NAMALWA (cell line): ENCODE data around the gene PRX.
"Not testable (repeated sequence)": the region's sequence is repeated elsewhere in the genome, so short reads cannot be mapped to it uniquely, and the experiment has no call there.

Experiments
- DNase-seq: peaks from one replicate; pipeline ENCODE4 v3.0.0-alpha.2; 2015; ENCODE audit warnings: low spot score

Gene PRX, protein sequence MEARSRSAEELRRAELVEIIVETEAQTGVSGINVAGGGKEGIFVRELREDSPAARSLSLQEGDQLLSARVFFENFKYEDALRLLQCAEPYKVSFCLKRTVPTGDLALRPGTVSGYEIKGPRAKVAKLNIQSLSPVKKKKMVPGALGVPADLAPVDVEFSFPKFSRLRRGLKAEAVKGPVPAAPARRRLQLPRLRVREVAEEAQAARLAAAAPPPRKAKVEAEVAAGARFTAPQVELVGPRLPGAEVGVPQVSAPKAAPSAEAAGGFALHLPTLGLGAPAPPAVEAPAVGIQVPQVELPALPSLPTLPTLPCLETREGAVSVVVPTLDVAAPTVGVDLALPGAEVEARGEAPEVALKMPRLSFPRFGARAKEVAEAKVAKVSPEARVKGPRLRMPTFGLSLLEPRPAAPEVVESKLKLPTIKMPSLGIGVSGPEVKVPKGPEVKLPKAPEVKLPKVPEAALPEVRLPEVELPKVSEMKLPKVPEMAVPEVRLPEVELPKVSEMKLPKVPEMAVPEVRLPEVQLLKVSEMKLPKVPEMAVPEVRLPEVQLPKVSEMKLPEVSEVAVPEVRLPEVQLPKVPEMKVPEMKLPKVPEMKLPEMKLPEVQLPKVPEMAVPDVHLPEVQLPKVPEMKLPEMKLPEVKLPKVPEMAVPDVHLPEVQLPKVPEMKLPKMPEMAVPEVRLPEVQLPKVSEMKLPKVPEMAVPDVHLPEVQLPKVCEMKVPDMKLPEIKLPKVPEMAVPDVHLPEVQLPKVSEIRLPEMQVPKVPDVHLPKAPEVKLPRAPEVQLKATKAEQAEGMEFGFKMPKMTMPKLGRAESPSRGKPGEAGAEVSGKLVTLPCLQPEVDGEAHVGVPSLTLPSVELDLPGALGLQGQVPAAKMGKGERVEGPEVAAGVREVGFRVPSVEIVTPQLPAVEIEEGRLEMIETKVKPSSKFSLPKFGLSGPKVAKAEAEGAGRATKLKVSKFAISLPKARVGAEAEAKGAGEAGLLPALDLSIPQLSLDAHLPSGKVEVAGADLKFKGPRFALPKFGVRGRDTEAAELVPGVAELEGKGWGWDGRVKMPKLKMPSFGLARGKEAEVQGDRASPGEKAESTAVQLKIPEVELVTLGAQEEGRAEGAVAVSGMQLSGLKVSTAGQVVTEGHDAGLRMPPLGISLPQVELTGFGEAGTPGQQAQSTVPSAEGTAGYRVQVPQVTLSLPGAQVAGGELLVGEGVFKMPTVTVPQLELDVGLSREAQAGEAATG (N-terminal part only)

DNA sequence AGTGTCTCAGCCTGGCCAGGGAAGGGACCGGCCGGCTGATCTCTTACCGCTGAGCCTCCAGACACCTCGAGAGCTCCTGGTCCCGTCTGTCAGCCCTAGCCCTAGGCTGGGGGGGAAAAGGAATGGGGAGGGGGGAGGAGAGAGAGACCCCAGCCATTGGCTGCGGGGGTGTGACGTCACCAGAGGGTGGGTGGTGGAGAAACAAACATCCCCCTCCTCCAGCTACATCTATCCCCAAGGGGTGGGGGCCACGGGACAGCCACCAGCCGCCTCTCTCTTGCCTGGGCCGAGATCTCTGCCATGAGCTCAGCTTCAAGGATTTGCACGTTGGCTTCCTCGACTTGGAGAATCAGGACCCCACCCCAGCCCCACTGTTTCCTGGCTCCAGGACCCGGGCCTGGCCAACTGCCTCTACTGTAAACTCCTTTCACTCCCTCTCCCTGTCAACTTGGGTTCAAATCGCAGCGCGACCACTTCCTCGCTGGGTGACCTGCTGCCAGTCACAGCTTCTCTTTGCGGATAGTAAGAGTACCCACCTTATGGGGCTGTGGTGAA lies at the start of gene PRX:
Gene PRX, minus strand, starts transcription at position 88 of the 555 bp plus-strand sequence. CDS start 5,446 bp downstream, outside the sequence.
- DNase-seq: no peak

DNA sequence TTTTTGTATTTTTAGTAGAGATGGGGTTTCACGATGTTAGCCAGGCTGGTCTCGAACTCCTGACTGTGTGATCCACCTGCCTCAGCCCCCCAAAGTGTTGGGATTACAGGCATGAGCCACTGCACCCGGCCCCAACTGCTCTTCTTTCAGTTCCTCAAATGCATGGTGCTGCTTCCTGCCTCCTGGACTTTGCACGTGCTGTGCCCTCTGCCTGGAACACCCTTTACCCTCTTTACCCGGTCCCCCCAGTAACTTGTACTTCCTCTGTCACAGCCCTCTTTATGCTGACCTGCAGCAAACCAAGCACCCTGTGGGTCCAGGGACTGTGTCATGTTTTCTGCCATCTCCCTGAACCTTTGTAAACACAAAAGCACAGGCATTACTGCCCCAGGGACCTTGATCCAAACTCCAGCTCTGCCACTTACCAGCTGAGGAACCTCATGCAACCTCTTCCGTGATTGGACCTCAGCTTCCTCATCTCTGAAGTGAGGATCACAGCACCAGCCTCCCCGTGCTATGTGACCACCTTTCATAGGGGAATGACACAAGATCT lies 48.6 kb upstream of the PRX start:
- peak; percentile 73 for DNase-seq

DNA sequence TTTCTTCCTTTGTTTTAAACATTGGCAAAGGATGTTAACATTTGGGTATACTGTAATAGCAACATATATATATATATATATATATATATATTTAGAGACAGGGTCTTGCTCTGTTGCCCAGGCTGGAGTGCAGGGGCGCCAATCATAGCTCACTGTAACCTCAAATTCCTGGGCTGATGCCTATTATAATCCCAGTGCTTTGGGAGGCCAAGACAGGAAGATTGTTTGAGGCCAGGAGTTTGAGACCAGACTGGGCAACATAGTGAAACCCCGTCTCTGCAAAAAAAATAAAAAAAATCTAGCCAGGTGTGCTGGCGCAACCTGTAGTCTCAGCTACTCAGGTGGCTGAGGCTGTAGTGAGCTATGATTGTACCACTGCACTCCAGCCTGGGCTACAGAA lies 47.0 kb upstream of the PRX start:
- DNase-seq: no peak

DNA sequence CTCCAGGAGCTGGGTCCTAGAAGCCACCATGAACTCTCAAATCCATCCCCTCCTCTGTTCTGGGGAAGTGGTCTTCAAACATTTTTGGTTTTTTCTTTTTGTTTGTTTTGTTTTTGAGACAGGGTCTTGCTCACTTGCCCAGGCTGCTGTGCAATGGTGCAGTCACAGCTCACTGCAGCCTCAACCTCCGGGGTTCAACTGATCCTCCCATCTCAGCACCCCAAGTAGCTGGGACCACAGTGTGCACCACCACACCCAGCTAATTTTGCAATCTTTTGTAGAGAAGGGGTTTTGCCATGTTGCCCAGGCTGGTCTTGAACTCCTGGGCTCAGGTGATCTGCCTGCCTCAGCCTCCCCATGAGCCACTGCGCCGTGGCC lies 45.4 kb upstream of the PRX start:
- DNase-seq: no peak

DNA sequence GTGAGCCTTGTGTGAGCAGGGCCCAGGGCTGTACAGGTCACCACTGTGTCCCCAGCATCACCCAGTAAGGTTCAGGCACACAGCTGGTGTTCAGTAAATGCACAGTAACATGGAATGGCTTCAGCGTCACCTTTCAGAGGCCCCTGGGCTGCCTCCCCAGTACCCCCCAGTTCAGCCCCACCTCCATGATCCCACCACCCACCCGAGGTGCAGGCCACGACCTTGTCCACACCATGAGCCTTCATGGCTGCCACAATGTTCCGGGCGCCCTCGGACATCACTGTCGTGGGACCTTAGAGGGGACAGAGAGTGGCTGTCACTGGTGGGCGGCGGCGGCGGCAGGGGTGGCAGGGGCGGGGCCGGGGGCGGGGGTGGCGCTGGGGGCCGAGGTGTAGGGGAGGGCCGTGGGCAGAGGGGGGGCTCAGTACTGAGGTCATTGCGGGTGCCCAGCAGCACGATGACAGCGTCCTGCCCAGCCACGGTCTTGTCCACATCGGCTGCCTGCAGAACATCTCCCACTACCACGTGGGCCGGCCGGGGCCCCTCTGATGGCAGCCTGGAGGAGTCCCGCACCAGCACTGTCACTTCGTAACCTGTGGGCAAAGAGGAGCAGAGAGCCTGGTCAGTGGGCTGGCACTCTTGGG lies 44.9 kb upstream of the PRX start:
- no peak for DNase-seq

DNA sequence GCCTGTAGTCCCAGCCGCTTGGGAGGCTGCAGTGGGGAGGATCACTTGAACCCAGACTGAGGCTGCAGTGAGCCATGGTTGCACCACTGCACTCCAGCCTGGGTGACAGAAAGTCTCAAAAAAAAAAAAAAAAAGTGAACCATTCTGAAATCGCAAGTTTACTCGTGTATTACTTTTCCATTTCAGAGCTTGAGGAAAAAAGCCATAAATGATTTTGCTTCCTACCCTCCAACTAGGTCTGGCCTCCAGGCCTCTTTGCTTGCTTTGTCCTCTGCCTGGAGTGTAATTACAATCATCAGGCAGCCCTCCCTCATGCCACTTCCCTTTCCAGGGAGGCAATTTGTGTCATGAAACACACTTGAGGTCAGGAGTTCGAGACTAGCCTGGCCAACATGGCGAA lies 43.9 kb upstream of the PRX start:
- DNase-seq: no peak

DNA sequence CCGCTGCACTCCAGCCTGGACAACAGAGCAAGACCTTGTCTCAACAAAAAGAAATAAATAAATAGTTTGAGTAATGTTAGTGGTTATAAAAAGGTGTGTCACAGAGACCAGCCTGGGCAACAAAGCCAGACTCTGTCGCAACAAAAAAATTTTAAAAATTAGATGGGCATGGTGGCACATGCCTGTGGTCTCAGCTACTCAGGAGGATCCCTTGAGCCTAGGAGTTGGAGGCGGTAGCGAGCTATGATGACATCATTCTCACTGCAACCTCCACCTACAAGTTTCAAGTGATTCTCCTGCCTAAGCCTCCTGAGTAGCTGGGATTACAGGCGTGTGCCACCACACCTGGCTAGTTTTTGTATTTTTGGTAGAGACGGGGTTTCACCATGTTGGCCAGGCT lies 40.8 kb upstream of the PRX start:
- not testable (repeated sequence) for DNase-seq

DNA sequence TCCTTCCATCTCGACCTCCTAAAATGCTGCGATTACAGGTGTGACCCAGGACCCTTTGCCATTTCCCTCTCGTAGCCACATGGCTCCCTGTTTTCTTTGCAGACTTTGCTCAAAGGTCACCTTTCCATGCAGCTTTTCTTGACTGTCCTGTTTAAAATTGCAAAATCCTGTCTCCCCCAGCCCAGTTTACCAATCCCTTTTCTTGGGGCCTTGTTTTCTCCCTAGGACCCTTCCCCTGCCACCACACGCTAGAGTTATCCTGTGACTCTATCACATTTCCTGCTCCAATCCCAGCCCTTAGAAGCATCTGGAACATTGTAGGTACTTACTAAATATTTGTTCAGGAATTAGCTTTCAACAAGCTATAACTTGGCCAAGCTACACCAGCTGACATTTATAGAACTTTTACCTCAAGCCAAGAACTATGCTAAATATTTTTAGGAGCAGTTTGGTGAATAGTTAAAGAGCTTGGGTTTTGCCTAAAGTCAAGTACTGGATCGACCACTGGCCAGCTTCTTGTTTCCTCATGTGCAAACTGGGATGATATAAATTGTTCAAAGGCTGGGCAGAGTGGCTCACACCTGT lies 40.1 kb upstream of the PRX start:
- no peak for DNase-seq

DNA sequence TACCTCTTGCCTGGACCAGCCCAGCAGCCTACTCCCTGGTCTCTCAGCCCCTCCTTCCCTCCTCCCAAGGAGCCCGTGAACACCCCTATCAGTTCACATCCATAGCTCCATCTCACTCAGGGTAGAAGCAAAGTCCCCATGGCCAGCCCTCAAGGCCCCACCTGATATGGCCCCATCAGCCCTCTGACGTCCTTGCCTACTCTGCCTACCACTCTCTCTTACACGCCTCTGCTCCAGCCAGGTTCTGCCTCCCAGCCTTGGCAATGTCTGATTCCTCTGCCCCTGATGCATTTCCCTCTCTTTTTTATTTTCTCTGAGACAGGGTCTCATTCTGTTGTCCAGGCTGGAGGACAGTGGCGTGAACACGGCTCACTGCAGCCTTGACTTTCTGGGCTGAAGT lies 38.8 kb upstream of the PRX start:
- DNase-seq: no peak

DNA sequence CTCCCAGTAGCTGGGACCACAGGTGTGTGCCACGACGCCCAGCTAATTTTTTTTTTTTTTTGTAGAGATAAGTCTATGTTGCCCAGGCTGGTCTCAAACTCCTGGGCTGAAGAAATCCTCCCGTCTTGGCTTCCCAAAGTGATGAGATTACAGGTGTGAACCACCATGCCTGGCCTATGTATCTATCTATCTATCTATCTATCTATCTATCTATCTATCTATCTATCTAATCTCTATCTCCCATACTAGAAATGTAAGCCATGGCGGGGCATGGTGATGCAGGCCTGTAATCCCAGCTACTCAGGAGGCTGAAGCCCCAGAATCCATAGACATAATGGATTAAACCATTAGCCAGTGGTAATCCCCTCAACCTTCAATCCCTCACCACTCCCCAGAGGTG lies 37.5 kb upstream of the PRX start:
- no peak for DNase-seq

DNA sequence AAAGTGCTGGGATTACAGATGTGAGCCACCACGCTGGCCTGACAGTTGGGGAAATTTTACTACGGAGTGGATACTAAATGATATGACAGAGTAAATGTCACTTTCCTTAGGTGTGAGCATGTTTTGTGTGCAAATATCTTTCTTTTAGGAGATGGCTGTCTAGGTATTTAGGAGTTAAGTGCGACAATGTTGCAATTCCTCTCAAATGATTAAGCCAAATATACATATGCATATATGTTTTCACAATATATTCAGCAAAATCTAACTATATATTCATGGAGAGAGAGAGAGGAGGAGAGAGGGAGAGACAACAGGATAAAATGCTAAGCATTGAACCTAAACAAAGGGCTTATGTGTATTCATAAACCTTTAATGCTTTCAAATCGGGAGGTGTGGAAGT lies 36.3 kb upstream of the PRX start:
- no peak for DNase-seq

DNA sequence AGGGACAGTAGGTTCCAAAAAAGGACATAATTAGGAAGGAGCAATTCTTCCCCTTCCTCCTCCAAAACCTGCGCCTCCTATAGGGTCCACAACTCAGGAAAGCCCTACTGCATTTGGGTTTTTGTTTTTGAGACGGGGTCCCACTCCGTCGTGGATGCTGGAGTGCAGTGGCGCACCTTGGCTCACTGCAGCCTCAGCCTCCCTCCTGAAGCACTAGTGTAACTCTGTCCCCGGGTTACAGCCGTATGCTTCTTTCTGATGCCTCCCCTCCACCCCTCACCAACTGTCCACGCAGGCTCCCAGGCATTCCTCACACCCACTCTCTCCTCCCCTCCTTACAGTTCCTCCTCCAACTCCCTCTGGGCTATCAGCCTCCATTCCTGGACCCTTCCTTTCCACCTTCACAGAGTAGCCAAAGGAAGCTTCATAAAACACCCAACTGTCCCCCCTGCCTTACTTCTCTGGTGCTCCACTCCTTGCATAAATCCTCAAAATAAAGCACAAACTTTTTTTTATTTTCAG lies 33.1 kb upstream of the PRX start:
- DNase-seq: no peak

DNA sequence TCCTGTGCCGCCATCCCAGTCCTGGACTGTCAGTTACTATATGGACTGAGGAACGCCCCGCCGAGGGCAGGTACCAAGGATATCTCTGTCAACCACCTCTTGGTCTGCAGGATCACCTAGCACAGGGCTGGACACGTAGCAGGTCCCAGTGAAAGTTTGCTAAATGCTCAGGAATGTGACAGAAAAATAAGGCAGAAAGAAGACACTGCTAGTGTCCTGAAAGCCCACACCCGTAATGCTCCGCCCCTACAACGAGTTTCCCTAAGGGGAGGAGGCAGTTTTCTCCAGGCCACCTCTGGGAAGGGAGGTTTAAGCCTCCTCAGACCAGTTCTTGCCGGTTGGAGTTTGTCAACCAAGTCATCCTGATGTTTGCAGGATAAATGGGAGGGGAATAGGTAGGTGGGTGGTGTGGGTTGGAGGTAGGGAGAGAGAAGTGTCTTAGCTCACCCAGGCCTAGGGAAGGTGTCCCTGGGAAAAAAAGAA lies 32.6 kb upstream of the PRX start:
- no peak for DNase-seq

DNA sequence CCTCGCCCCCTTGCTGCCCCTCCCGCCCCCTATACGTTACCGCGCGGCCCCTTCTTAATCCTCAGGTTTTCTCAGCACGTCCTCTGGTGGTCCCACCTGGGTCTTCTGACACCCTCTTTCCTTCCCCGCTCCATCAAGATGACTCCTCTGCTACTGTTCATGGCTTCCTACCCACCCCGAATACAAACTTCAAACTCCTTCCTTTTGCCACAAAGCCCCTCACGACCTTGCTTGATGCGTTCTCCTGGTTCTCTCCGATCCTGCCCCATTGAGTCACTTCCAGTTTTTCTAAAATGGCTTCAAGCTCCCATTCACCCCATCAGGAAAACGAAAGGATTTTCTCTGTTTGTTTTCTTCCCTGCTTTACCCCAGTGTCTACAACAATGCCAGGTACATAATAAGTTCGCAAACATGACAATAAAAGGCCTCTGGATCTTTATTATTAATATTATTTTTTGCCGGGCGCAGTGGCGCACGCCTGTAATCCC lies 31.7 kb upstream of the PRX start:
- no peak for DNase-seq

DNA sequence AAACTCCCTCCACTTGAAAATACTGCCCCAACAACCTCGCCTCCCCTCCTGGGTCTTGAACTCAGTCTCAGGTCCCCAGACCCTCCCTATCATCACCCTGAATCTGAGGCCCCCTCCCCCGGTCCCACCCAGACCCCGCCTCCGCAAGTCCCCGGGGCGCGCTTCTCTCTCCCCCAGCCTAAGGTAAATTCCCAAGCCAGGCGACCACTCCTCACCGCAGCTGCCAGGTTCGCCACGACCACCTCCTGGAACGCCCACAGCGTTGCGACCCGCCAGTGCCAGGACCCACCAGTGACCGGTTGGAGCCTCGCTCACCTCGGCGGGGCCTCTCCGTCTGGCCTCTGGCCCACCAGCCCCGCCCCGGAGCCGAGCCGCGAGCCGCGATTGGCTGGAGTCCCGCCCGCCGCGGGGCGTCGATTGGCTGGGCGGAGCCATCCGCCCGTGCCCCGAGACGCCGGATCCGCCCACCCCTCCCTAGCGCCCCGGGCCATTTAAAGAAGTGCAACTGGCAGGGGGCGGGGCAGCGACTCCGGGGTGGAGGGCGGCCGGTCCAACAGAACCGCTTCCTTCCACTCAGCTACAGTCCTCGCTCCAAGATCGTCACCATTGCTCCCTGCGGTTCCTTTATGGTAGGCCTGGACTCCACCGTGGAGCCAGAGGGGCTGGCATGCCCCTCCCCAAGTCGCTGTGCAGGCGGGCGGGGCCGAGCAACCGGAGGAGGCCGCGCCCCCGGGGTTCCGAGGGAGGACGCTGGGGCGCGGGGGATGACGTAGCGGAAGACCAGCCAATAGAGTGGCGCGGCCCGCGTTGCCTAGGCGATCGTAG lies 31.0 kb upstream of the PRX start, which contains the start of gene SERTAD3:
Gene SERTAD3, minus strand, starts transcription at position 336 of the 825 bp plus-strand sequence. CDS start 2,255 bp downstream, outside the sequence.
- peak; percentile 96 for DNase-seq

DNA sequence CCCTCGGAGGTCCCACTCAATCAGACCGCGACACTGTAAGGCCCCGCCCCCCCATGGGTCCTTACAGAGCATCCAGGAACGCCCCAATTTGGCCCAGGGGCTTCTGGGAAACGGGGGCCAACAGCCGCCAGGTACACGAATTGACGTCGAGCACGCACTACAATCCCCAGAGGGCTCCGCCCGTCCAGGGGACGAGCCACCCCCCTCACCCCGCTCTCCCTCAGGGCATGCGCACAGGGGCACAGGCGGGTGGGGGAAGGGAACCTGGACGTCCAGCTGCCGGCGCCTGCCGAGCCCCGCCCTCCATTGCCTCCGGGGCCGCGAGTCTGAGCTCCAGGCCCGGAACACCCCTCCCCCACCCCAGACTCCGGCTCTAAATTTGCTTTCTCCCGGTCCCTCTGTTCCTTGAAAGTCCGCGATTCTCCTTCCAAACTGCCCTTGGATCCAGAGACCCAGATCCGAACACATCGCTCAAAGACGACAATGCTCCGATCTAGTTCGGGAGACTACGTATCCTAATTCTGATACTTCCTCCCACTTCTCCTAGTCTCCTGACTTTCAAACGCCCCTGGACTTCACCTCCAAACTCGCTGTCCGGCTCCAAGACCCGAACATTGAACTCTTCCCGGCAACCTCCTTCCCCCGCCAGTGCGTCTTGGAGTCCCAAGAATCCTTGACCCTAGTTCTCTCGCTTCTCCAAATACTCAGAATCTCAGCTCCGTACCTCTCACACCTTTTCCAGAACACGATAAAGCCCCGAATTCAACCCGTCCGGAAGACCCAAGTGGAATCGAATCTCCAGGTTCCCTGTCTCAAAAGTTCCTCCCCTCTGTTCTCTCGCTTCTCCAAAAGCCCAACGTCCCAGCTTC lies 30.2 kb upstream of the PRX start:
- DNase-seq: peak; percentile 100

DNA sequence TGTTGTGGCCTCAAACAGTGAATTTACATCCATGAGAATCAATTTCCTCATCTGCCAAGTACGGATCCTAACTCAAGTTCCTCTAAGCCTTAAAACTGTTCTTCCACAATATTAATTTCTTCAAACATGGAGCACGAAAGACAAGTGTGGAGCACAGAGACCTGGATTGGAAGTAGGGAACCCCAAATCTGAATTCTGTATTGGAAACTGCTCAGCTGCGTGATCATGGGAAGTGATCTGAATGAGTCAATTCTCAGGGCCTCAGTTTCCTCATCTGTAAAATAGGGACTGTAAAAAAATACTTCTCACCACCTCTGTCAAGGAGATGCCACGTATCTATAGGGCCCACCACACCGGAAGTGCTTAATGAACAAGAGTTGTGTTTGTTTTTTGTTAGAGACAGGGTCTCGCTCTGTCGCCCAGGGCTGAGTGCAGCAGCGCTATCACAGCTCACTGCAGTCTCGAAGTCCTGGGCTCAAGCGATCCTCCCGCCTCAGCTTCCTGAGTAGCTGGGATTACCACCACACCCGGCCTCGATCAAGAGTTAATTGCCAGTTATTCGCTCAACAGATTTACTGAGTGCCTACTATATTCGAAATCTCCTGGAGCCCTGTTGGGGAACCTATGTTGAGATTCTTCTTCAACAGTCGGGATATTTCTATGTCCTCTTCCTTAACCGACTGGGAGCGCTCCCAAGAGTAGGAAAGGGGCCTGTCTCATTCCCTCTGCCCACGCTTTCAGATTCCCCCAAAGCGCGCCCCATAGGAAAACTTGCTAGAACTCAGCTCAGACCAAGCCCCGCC lies 29.4 kb upstream of the PRX start:
- peak; percentile 77 for DNase-seq
